OCI-LY7 (cell line): ENCODE measurements around the gene PLXNC1.

ENCODE experiments used
- CTCF ChIP-seq: fragments of 200-600 bp; sonication (generic); conservative IDR thresholded peaks from 2 replicates; pipeline ENCODE4 v1.5.1; 2014; ENCODE audit warnings: mild to moderate bottlenecking, antibody characterized with exemption, low read length, moderate library complexity, mixed read lengths
- EZH2phosphoT487 ChIP-seq: fragments of 200-600 bp; sonication (generic); IDR thresholded peaks from 2 replicates; pipeline ENCODE4 v1.6.1; 2018; ENCODE audit warnings: low read depth, borderline replicate concordance, mild to moderate bottlenecking, mixed run types, antibody characterized with exemption, low read length, moderate library complexity, mixed read lengths

GRCh38 chr12:94193168-94193567 lies 44.8 kb downstream of the PLXNC1 start:
- TF ChIP-seq CTCF (no peak), EZH2phosphoT487 (no peak)
